Upper lobe of left lung (tissue), 6 donors: Measurements from ENCODE around the gene ZNF628. TPM values are rescaled to one million over a fixed set of nuclear protein-coding genes. Genes with fewer than 3 reads are reported as not detected.

Experiments
- ATAC-seq, 2 donors: fragments of 200-7000 bp; cut with Tn5 transposase; one replicate each; pipeline ENCODE4 v1.9.1; 2022; ENCODE audit warnings: mild to moderate bottlenecking in 2 of 2, moderate library complexity in 2 of 2; ENCODE audit not compliant: low FRiP score in 2 of 2
- DNase-seq, 2 donors: peaks; one replicate each; pipeline ENCODE4 v3.0.0-alpha.2; 2019 to 2020
- H3K27ac ChIP-seq, 4 donors: fragments of 200-600 bp; sonication (generic); one replicate each; pipeline ENCODE4 v1.5.1; 2016 to 2019
- H3K27me3 ChIP-seq, 4 donors: fragments of 200-600 bp; sonication (generic); one replicate each; pipeline ENCODE4 v1.5.1; 2017 to 2019
- H3K36me3 ChIP-seq, 4 donors: fragments of 200-600 bp; sonication (generic); one replicate each; pipeline ENCODE4 v1.5.1; 2016 to 2019
- H3K4me1 ChIP-seq, 4 donors: fragments of 200-600 bp; sonication (generic); one replicate each; pipeline ENCODE4 v1.5.1; 2018 to 2019
- H3K4me3 ChIP-seq, 4 donors: fragments of 200-600 bp; sonication (generic); one replicate each; pipeline ENCODE4 v1.5.1; 2017 to 2019; ENCODE audit warnings: mild to moderate bottlenecking in 2 of 4, moderate library complexity in 1 of 4
- H3K9me3 ChIP-seq, 4 donors: fragments of 200-600 bp; sonication (generic); one replicate each; pipeline ENCODE4 v1.5.1; 2018 to 2019
- EP300 ChIP-seq, 4 donors: sonication (generic); formaldehyde crosslinking; IDR thresholded peaks; one replicate each; pipeline ENCODE4 v1.5.1; 2017; ENCODE audit warnings: antibody characterized with exemption in 4 of 4, control low read depth in 2 of 4
- POLR2A ChIP-seq, 4 donors: fragments of 450-650 bp; IDR thresholded peaks; one replicate each; pipeline ENCODE4 v1.5.1; 2016 to 2017; ENCODE audit warnings: antibody characterized with exemption in 4 of 4, mild to moderate bottlenecking in 2 of 4
- POLR2AphosphoS5 ChIP-seq, 2 donors: sonication (generic); formaldehyde crosslinking; IDR thresholded peaks; one replicate each; pipeline ENCODE4 v1.5.1; 2017; ENCODE audit warnings: antibody characterized with exemption in 2 of 2
- WGBS, 2 donors: methylation state at CpG; one replicate each; pipeline ENCODE4 v1.1.5; 2017 to 2018; 5-methylcytosine and 5-hydroxymethylcytosine counted together
- total RNA-seq, 6 donors: library from RNA; depleted of rRNA in 4 of 6; stranded (reverse); fragments of >200 nt in 4 of 6; gene quantifications; one replicate each; pipeline versions ENCODE4 v1.1.0 to v1.2.1, GENCODE V29; 2016 to 2021
- TF ChIP-seq, protein P1 (sequence below), 6 experiments: fragments of 450-650 bp in 4 of 6; fragments of 200-600 bp in 2 of 6; sonication (generic) in 2 of 6; IDR thresholded peaks; one replicate each; pipeline ENCODE4 v1.5.1; 2016 to 2019; ENCODE audit warnings: antibody characterized with exemption in 6 of 6
- donor health status: DM: no; HTN: no; CAD: no; lungs with moderate emphysema.
- donor health status: DM: no; HTN: yes; CAD: no; lungs with severe emphysema.

Gene ZNF628
- total RNA-seq, 6 donors from 2014 or later = 9.9 to 32.1 (median 12.4) TPM

DNA sequence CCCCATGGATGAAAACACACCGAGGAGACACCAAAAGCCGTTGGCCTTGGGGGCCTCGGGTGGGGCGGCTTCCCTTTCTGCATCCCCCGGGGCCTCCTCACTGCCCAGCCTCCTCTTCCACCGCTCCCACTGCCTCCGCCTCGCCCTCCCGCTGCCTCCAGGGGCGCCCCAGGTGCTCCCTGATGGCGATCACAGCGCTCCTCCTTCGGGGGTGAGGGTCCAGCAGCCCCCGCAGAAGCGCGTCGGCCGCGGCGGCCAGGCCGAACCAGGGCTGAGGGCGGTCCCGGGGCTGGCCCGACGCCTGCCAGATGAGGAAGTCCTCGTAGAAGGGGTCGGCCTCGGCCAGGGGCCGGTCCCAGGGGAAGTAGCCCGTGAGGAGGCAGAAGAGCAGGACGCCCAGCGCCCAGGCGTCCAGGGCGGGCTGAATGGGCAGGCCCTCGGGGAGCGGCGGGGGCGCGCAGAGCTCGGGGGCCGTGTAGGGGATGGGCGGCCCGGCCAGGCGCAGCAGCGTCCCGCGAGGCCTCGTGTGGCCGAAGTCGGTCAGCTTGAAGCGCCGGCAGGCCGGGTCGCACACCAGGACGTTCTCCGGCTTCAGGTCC, 53.3 kb downstream of the ZNF628 start:
- no peaks in the 10 kb centered on the region for H3K27me3 ChIP-seq
- 92 to 97% methylated on average over 18 to 48 of the region's 56 CpGs for WGBS, 2 donors
- no peak overlapping the region for H3K27ac ChIP-seq
- DNase-seq = peak in 1 of 2 donors; percentile 81
- H3K4me3 ChIP-seq = no peak overlapping the region
- H3K9me3 ChIP-seq = no peaks in the 10 kb centered on the region
- no peak for ATAC-seq
- no peaks in the 10 kb centered on the region for H3K36me3 ChIP-seq
- TF ChIP-seq POLR2AphosphoS5 (IDR thresholded peaks at IDR 0.05) (no peak), POLR2A (IDR thresholded peaks at IDR 0.05) (no peak), EP300 (IDR thresholded peaks at IDR 0.05) (no peak)
- TF ChIP-seq, protein P1, sequence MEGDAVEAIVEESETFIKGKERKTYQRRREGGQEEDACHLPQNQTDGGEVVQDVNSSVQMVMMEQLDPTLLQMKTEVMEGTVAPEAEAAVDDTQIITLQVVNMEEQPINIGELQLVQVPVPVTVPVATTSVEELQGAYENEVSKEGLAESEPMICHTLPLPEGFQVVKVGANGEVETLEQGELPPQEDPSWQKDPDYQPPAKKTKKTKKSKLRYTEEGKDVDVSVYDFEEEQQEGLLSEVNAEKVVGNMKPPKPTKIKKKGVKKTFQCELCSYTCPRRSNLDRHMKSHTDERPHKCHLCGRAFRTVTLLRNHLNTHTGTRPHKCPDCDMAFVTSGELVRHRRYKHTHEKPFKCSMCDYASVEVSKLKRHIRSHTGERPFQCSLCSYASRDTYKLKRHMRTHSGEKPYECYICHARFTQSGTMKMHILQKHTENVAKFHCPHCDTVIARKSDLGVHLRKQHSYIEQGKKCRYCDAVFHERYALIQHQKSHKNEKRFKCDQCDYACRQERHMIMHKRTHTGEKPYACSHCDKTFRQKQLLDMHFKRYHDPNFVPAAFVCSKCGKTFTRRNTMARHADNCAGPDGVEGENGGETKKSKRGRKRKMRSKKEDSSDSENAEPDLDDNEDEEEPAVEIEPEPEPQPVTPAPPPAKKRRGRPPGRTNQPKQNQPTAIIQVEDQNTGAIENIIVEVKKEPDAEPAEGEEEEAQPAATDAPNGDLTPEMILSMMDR (IDR thresholded peaks at IDR 0.05) = no peak
- H3K4me1 ChIP-seq = peaks cover 6 to 9% (median 9%) of the 10 kb centered on the region in 4 donors

DNA sequence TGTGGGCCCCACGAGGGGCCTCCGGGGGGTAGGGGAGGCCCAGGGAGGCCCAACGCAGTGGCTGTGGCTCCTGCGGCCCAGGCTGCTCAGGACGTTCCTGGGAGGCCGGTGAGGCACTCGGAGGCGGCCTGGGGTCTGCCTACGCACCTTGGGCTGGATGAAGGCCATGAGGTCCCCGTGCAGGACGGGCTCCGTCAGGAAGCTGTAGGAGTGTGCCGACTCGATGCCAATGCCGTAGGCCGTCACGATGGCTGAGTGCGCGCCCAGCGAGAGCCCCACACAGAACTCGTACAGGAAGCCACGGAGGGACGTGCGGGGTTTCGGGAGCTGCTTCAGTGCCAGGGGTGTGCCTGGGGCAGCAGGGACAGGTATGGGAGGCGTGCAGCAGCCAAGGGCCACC, 54.6 kb downstream of the ZNF628 start:
- H3K9me3 ChIP-seq = no peaks in the 10 kb centered on the region
- H3K36me3 ChIP-seq = no peaks in the 10 kb centered on the region
- peaks cover 6 to 8% (median 6%) of the 10 kb centered on the region in 4 donors for H3K4me1 ChIP-seq
- no peaks in the 10 kb centered on the region for H3K27me3 ChIP-seq
- ATAC-seq (peak in 1 of 2 donors; percentile 23), DNase-seq (peak in 1 of 2 donors; percentile 80)
- WGBS, 2 donors = 91 to 92% methylated on average over 18 to 26 of the region's 26 CpGs
- TF ChIP-seq POLR2AphosphoS5 (IDR thresholded peaks at IDR 0.05) (no peak), POLR2A (IDR thresholded peaks at IDR 0.05) (no peak), EP300 (IDR thresholded peaks at IDR 0.05) (no peak)
- TF ChIP-seq, protein P1 (IDR thresholded peaks at IDR 0.05) = no peak
- no peak overlapping the region for H3K4me3 ChIP-seq
- no peak overlapping the region for H3K27ac ChIP-seq

Other genes with a start within 250 kb of the ZNF628 start
- 10 to 100 TPM in 1 of 6 donors, 1 to 10 TPM in 5; 2.0 to 10.5 (median 4.8) TPM for gene TMEM86B, start 247.9 kb upstream of the ZNF628 start, total RNA-seq
- gene PPP6R1, start 217.6 kb upstream of the ZNF628 start, total RNA-seq = 100 to 1,000 TPM in 1 of 6 donors, 10 to 100 TPM in 5; 49.0 to 104 (median 76.7) TPM
- 10 to 100 TPM; 21.0 to 34.6 (median 30.1) TPM for gene HSPBP1, start 196.5 kb upstream of the ZNF628 start, total RNA-seq
- gene BRSK1, start 192.6 kb upstream of the ZNF628 start, total RNA-seq = 1 to 10 TPM in 5 of 6 donors, not detected in 1; 1.0 to 2.7 (median 1.1) TPM
- gene TMEM150B, start 151.3 kb upstream of the ZNF628 start, total RNA-seq = 10 to 100 TPM in 5 of 6 donors, 1 to 10 TPM in 1; 8.2 to 67.7 (median 29.7) TPM
- 100 to 1,000 TPM in 1 of 6 donors, 10 to 100 TPM in 4, 1 to 10 TPM in 1; 9.1 to 111 (median 15.6) TPM for gene KMT5C, start 136.7 kb upstream of the ZNF628 start, total RNA-seq
- gene COX6B2, start 121.9 kb upstream of the ZNF628 start, total RNA-seq = under 1 TPM in 1 of 6 donors, not detected in 5; 0.20 TPM
- gene GARIN5B, start 113.4 kb upstream of the ZNF628 start, total RNA-seq = not detected
- under 1 TPM in 2 of 6 donors, not detected in 4; 0.20 to 0.34 TPM for gene IL11, start 106.2 kb upstream of the ZNF628 start, total RNA-seq
- gene TMEM190, start 99.8 kb upstream of the ZNF628 start, total RNA-seq = 10 to 100 TPM in 4 of 6 donors, 1 to 10 TPM in 1, under 1 TPM in 1; 0.92 to 48.6 (median 20.9) TPM
- 10 to 100 TPM; 22.0 to 54.6 (median 36.0) TPM for gene TMEM238, start 92.3 kb upstream of the ZNF628 start, total RNA-seq
- gene RPL28, start 90.7 kb upstream of the ZNF628 start, total RNA-seq = 1,000 to 10,000 TPM in 2 of 6 donors, 100 to 1,000 TPM in 4; 308 to 1,892 (median 534) TPM
- 10 to 100 TPM in 5 of 6 donors, 1 to 10 TPM in 1; 6.5 to 31.6 (median 19.0) TPM for gene UBE2S, start 68.8 kb upstream of the ZNF628 start, total RNA-seq
- gene SHISA7, start 33.3 kb upstream of the ZNF628 start, total RNA-seq = not detected
- gene ISOC2, start 15.0 kb upstream of the ZNF628 start, total RNA-seq = 10 to 100 TPM in 5 of 6 donors, 1 to 10 TPM in 1; 4.2 to 44.8 (median 36.7) TPM
- not detected for gene C19orf85, start 11.9 kb upstream of the ZNF628 start, total RNA-seq
- gene NAT14, start 8.6 kb downstream of the ZNF628 start, total RNA-seq = 10 to 100 TPM; 13.1 to 19.2 (median 16.3) TPM
- 10 to 100 TPM in 1 of 6 donors, 1 to 10 TPM in 4, under 1 TPM in 1; 0.39 to 10.1 (median 6.7) TPM for gene SSC5D, start 11.8 kb downstream of the ZNF628 start, total RNA-seq
- gene SBK2, start 60.5 kb downstream of the ZNF628 start, total RNA-seq = not detected
- gene SBK3, start 68.9 kb downstream of the ZNF628 start, total RNA-seq = 1 to 10 TPM in 1 of 6 donors, under 1 TPM in 2, not detected in 3; 0.30 to 1.6 (median 0.94) TPM
- gene ZNF579, start 104.2 kb downstream of the ZNF628 start, total RNA-seq = 10 to 100 TPM in 2 of 6 donors, 1 to 10 TPM in 4; 3.5 to 19.2 (median 8.4) TPM
- 10 to 100 TPM; 11.1 to 21.6 (median 16.3) TPM for gene FIZ1, start 122.9 kb downstream of the ZNF628 start, total RNA-seq
- 10 to 100 TPM; 19.9 to 58.7 (median 34.9) TPM for gene ZNF524, start 123.7 kb downstream of the ZNF628 start, total RNA-seq
- gene ZNF865, start 129.0 kb downstream of the ZNF628 start, total RNA-seq = 10 to 100 TPM in 4 of 6 donors, 1 to 10 TPM in 2; 7.7 to 39.8 (median 20.6) TPM
- gene ZNF784, start 147.9 kb downstream of the ZNF628 start, total RNA-seq = 10 to 100 TPM in 2 of 6 donors, 1 to 10 TPM in 4; 6.8 to 14.7 (median 8.6) TPM
- gene ZNF580, start 164.4 kb downstream of the ZNF628 start, total RNA-seq = 10 to 100 TPM; 28.1 to 84.1 (median 38.0) TPM
- gene ZNF581, start 167.0 kb downstream of the ZNF628 start, total RNA-seq = 10 to 100 TPM; 15.6 to 38.8 (median 21.9) TPM
- gene CCDC106, start 171.6 kb downstream of the ZNF628 start, total RNA-seq = 10 to 100 TPM; 15.3 to 44.0 (median 17.1) TPM
- 100 to 1,000 TPM in 4 of 6 donors, 10 to 100 TPM in 2; 57.7 to 294 (median 157) TPM for gene U2AF2, start 178.4 kb downstream of the ZNF628 start, total RNA-seq
- gene EPN1, start 198.6 kb downstream of the ZNF628 start, total RNA-seq = 100 to 1,000 TPM in 4 of 6 donors, 10 to 100 TPM in 2; 59.7 to 357 (median 126) TPM